Measurements from ENCODE around the gene WWC2. TPM values are rescaled to one million over a fixed set of nuclear protein-coding genes. Genes with fewer than 3 reads are reported as not detected.

WWC2 gene
- total and polyA plus RNA-seq, 2 donors (not counting 3 experiments of a cell fraction or from before 2014, with no cell fraction given), result 12.9 to 52.2 TPM

- Histone ChIP-seq H3K4me1 (ENCODE audit: control insufficient read depth, extremely low read depth, insufficient read depth, low read length) (peaks cover 19% of the 10 kb centered on the region), H2AFZ (ENCODE audit: low read depth, low read length) (no peak overlapping the region), H3K27me3 (ENCODE audit: control insufficient read depth in 2 of 2, insufficient read depth in 2 of 2, low read length in 2 of 2) (no peaks in the 10 kb centered on the region), H3K9me3 (replicated peaks; ENCODE audit: control insufficient read depth, insufficient read depth, low read length) (no peaks in the 10 kb centered on the region), H3K27ac (ENCODE audit: insufficient read depth, low read depth, low read length) (peak overlapping the region; percentile 42), H3K9me1 (replicated peaks; ENCODE audit: control insufficient read depth, extremely low read depth, insufficient read depth, low read length) (no peaks in the 10 kb centered on the region), H3K9ac (replicated peaks; ENCODE audit: extremely low read depth, insufficient read depth, low read length) (no peak overlapping the region), H3K36me3 (ENCODE audit: control insufficient read depth in 2 of 2, extremely low read depth in 1 of 2, insufficient read depth in 2 of 2, low read length in 2 of 2) (no peaks in the 10 kb centered on the region), H3K79me2 (ENCODE audit: control insufficient read depth, insufficient read depth, low read length) (no peaks in the 10 kb centered on the region), H3K4me3 (replicated peaks in 1 of 3; ENCODE audit: insufficient read depth in 1 of 3, low read depth in 1 of 3, low read length in 3 of 3) (no peak overlapping the region), H4K20me1 (replicated peaks; ENCODE audit: control insufficient read depth, extremely low read depth, insufficient read depth, low read length) (no peaks in the 10 kb centered on the region), H3K4me2 (ENCODE audit: insufficient read depth, low read length) (peak overlapping the region; percentile 79)
- intact Hi-C loops (cut with micrococcal nuclease), result loop anchor here (1.0 kb wide), 2 partner anchors 12 to 35 kb away; no protein-coding TSS in a partner anchor
- ChIA-PET CTCF (interaction anchor here (0.7 to 2.4 kb wide), 5 partner anchors 17 to 362 kb away, joined by 3 to 11 read pairs (median 4); no protein-coding TSS in a partner anchor), POLR2A (no interaction called here)
- dilution Hi-C loops (cut with MboI; ENCODE audit: extremely low pct_ligation_motif_present, low sequenced_read_pairs), result no loop called here
- DNase-seq (ENCODE audit: low read depth, low spot score) (peak; percentile 36), FAIRE-seq (no peak)
- no TSS peak for BruUV-seq (replicated peaks)
- TF ChIP-seq MAX (IDR thresholded peaks at IDR 0.05; ENCODE audit: insufficient read depth, insufficient read length), result no peak
- no peak for TF ChIP-seq GATA2 (IDR thresholded peaks at IDR 0.05; ENCODE audit: insufficient read depth, insufficient read length, low read depth, low read length)
- no peak for TF ChIP-seq POLR2AphosphoS5 (IDR thresholded peaks at IDR 0.05; ENCODE audit: insufficient read depth, low read depth, low read length)
- no peak for TF ChIP-seq EZH2 (IDR thresholded peaks at IDR 0.05; ENCODE audit: borderline replicate concordance, low read depth, low read length, severe bottlenecking)
- no peak for TF ChIP-seq MYC (IDR thresholded peaks at IDR 0.05; ENCODE audit: low read depth, low read length)
- no peak for TF ChIP-seq JUN (IDR thresholded peaks at IDR 0.05; ENCODE audit: borderline replicate concordance, insufficient read depth, insufficient read length, low read depth)
- TF ChIP-seq FOS (IDR thresholded peaks at IDR 0.05; ENCODE audit: borderline replicate concordance, insufficient read depth, low read length), result no peak
Observed at GRCh38 chr4:183300070-183300469, 201.0 kb downstream of the WWC2 start.

DNA sequence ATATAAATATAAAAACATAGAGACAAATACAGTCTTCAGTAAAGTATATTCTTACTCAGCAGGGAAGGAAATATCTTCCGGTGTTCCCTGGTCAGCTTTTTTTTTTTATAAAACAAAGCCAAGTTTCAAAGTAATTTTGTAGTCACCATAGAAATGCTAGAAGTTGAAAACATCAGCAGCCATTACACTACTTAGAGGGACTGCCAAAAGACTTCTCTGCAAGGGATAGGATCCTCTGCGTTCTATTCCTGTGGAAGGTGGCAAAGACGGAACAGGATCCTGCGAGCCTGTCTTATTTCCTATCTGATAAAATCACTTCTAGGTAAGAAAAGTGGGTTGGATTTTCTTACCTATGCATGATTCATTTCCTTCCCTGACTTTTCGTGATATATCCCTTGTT is 201.6 kb downstream of the WWC2 start:
- intact Hi-C loops (cut with micrococcal nuclease) (loop anchor here (1.0 kb wide), 2 partner anchors 12 to 35 kb away; no protein-coding TSS in a partner anchor), dilution Hi-C loops (cut with MboI; ENCODE audit: extremely low pct_ligation_motif_present, low sequenced_read_pairs) (no loop called here)
- no peaks in the 10 kb centered on the region for H3K9me1 ChIP-seq (replicated peaks; ENCODE audit: control insufficient read depth, extremely low read depth, insufficient read depth, low read length)
- H3K9me3 ChIP-seq (replicated peaks; ENCODE audit: control insufficient read depth, insufficient read depth, low read length), result no peaks in the 10 kb centered on the region
- H3K4me1 ChIP-seq (ENCODE audit: control insufficient read depth, extremely low read depth, insufficient read depth, low read length), result peaks cover 19% of the 10 kb centered on the region
- H3K36me3 ChIP-seq (ENCODE audit: control insufficient read depth in 2 of 2, extremely low read depth in 1 of 2, insufficient read depth in 2 of 2, low read length in 2 of 2), result no peaks in the 10 kb centered on the region
- no peaks in the 10 kb centered on the region for H3K27me3 ChIP-seq (ENCODE audit: control insufficient read depth in 2 of 2, insufficient read depth in 2 of 2, low read length in 2 of 2)
- no peaks in the 10 kb centered on the region for H4K20me1 ChIP-seq (replicated peaks; ENCODE audit: control insufficient read depth, extremely low read depth, insufficient read depth, low read length)
- H3K4me3 ChIP-seq (replicated peaks in 1 of 3; ENCODE audit: insufficient read depth in 1 of 3, low read depth in 1 of 3, low read length in 3 of 3), result no peak overlapping the region
- no peak for TF ChIP-seq MAX (IDR thresholded peaks at IDR 0.05; ENCODE audit: insufficient read depth, insufficient read length)
- TF ChIP-seq GATA2 (IDR thresholded peaks at IDR 0.05; ENCODE audit: insufficient read depth, insufficient read length, low read depth, low read length), result peak; percentile 60
- no peak for TF ChIP-seq JUN (IDR thresholded peaks at IDR 0.05; ENCODE audit: borderline replicate concordance, insufficient read depth, insufficient read length, low read depth)
- TF ChIP-seq FOS (IDR thresholded peaks at IDR 0.05; ENCODE audit: borderline replicate concordance, insufficient read depth, low read length), result no peak
- peak overlapping the region; percentile 31 for H3K27ac ChIP-seq (ENCODE audit: insufficient read depth, low read depth, low read length)
- CTCF ChIA-PET, result interaction anchor here (0.7 to 2.4 kb wide), 5 partner anchors 10 to 107 kb away, joined by 3 to 11 read pairs (median 4); no protein-coding TSS in a partner anchor
- POLR2A ChIA-PET, result no interaction called here
- FAIRE-seq, result no peak
- H3K9ac ChIP-seq (replicated peaks; ENCODE audit: extremely low read depth, insufficient read depth, low read length), result peak overlapping the region; percentile 20
- H3K4me2 ChIP-seq (ENCODE audit: insufficient read depth, low read length), result peak overlapping the region; percentile 79
- DNase-seq (ENCODE audit: low read depth, low spot score), result peak; percentile 54
- H2AFZ ChIP-seq (ENCODE audit: low read depth, low read length), result peak overlapping the region; percentile 60
- H3K79me2 ChIP-seq (ENCODE audit: control insufficient read depth, insufficient read depth, low read length), result no peaks in the 10 kb centered on the region
- no TSS peak for BruUV-seq (replicated peaks)

Data from endothelial cell of umbilical vein (primary cell).